CD14-positive monocyte (primary cell): ENCODE data around the gene BMP7. TPM values are rescaled to one million over a fixed set of nuclear protein-coding genes. Genes with fewer than 3 reads are reported as not detected.

Experiments used
- DNase-seq, 3 donors: peaks; one replicate each; pipeline ENCODE4 v3.0.0-alpha.2; 2011 to 2022
- H2AFZ ChIP-seq: 2 replicates; pipeline ENCODE4 v1.6.0; 2012; ENCODE audit warnings: mild to moderate bottlenecking, low read depth, low read length, inconsistent platforms; ENCODE audit not compliant: insufficient read depth, poor library complexity, severe bottlenecking
- H3K27ac ChIP-seq, 2 donors: 1 replicate in 1 of 2; 2 replicates in 1 of 2; pipeline ENCODE4 v1.5.1; 2012 to 2013; ENCODE audit warnings: low read length in 2 of 2, control low read depth in 1 of 2, inconsistent platforms in 1 of 2, low read depth in 1 of 2, mild to moderate bottlenecking in 1 of 2
- H3K27me3 ChIP-seq, 2 donors: one replicate each; pipeline versions ENCODE4 v1.6.0 to v1.6.1; 2011 to 2013; ENCODE audit warnings: low read length in 2 of 2; ENCODE audit not compliant: control insufficient read depth in 2 of 2, insufficient read depth in 2 of 2
- H3K36me3 ChIP-seq, 2 donors: replicated peaks in 1 of 2; 1 replicate in 1 of 2; 2 replicates in 1 of 2; pipeline versions ENCODE4 v1.5.1 to v1.6.1; 2012 to 2013; ENCODE audit warnings: low read length in 2 of 2, control low read depth in 1 of 2, inconsistent platforms in 1 of 2, mild to moderate bottlenecking in 1 of 2; ENCODE audit not compliant: insufficient read depth in 2 of 2, control insufficient read depth in 1 of 2
- H3K4me1 ChIP-seq, 2 donors: 1 replicate in 1 of 2; 2 replicates in 1 of 2; pipeline versions ENCODE4 v1.5.1 to v1.6.1; 2012 to 2013; ENCODE audit warnings: low read length in 2 of 2, control low read depth in 1 of 2, inconsistent platforms in 1 of 2, mild to moderate bottlenecking in 1 of 2, moderate library complexity in 1 of 2; ENCODE audit not compliant: insufficient read depth in 2 of 2, control insufficient read depth in 1 of 2
- H3K4me2 ChIP-seq: replicated peaks from 2 replicates; pipeline ENCODE3; 2012; ENCODE audit warnings: low read length, moderate library complexity, mild to moderate bottlenecking; ENCODE audit not compliant: poor library complexity, severe bottlenecking; ENCODE audit errors: extremely low read depth
- H3K4me3 ChIP-seq, 3 experiments: fragments of 200-600 bp in 1 of 3; sonication (generic) in 1 of 3; replicated peaks in 1 of 3; 1 replicate in 2 of 3; 2 replicates in 1 of 3; pipeline ENCODE4 v1.5.1; 2011 to 2013; ENCODE audit warnings: low read length in 3 of 3, mild to moderate bottlenecking in 3 of 3, control low read depth in 2 of 3, low read depth in 2 of 3, inconsistent platforms in 1 of 3, moderate library complexity in 1 of 3
- H3K79me2 ChIP-seq: 2 replicates; pipeline ENCODE4 v1.6.0; 2012; ENCODE audit warnings: mild to moderate bottlenecking, control low read depth, inconsistent platforms, low read length, moderate library complexity; ENCODE audit not compliant: insufficient read depth
- H3K9ac ChIP-seq: 2 replicates; pipeline ENCODE4 v1.6.0; 2017; ENCODE audit warnings: low read length, mild to moderate bottlenecking; ENCODE audit not compliant: insufficient read depth, poor library complexity, severe bottlenecking
- H3K9me3 ChIP-seq, 2 donors: replicated peaks in 1 of 2; 1 replicate in 1 of 2; 2 replicates in 1 of 2; pipeline versions ENCODE4 v1.5.1 to v1.6.1; 2012 to 2013; ENCODE audit warnings: low read length in 2 of 2, control low read depth in 1 of 2; ENCODE audit not compliant: control insufficient read depth in 1 of 2, insufficient read depth in 1 of 2
- H4K20me1 ChIP-seq: 2 replicates; pipeline ENCODE4 v1.6.0; 2012; ENCODE audit warnings: mild to moderate bottlenecking, low read length, control low read depth, moderate library complexity; ENCODE audit not compliant: insufficient read depth
- H3K27ac Mint-ChIP-seq, 7 donors: one replicate each; pipeline ENCODE4 v1.8.0; 2020; ENCODE audit warnings: mild to moderate bottlenecking in 7 of 7, mixed read lengths in 7 of 7, moderate library complexity in 6 of 7, inconsistent platforms in 2 of 7
- H3K27me3 Mint-ChIP-seq, 3 donors: one replicate each; pipeline ENCODE4 v1.8.0; 2021 to 2022; ENCODE audit warnings: low read depth in 3 of 3, mild to moderate bottlenecking in 3 of 3, mixed read lengths in 3 of 3, moderate library complexity in 3 of 3, inconsistent platforms in 1 of 3
- H3K36me3 Mint-ChIP-seq, 2 donors: one replicate each; pipeline ENCODE4 v1.8.0; 2020; ENCODE audit warnings: mixed read lengths in 2 of 2, inconsistent platforms in 1 of 2, mild to moderate bottlenecking in 1 of 2
- H3K4me1 Mint-ChIP-seq: one replicate; pipeline ENCODE4 v1.8.0; 2020; ENCODE audit warnings: mild to moderate bottlenecking, mixed read lengths
- H3K4me3 Mint-ChIP-seq, 2 donors: one replicate each; pipeline ENCODE4 v1.8.0; 2020; ENCODE audit warnings: mild to moderate bottlenecking in 2 of 2, mixed read lengths in 2 of 2, moderate library complexity in 1 of 2
- H3K9me3 Mint-ChIP-seq, 7 donors: one replicate each; pipeline ENCODE4 v1.8.0; 2020 to 2022; ENCODE audit warnings: mixed read lengths in 7 of 7, mild to moderate bottlenecking in 6 of 7, moderate library complexity in 6 of 7, inconsistent platforms in 2 of 7
- WGBS: methylation state at CpG from one replicate; pipeline ENCODE4 v1.1.5; 2013; ENCODE audit warnings: missing lambda C conversion rate; ENCODE audit not compliant: insufficient coverage; 5-methylcytosine and 5-hydroxymethylcytosine counted together
- intact Hi-C, 2 donors: fragments of 100-400 bp; cut with micrococcal nuclease; formaldehyde crosslinking; loops; one replicate each; pipeline versions ENCODE4 v1.15.0 to v1.15.1; 2023
- polyA plus RNA-seq, 3 donors: library from polyadenylated mRNA; depleted of rRNA in 1 of 3; unstranded in 2 of 3; stranded (reverse) in 1 of 3; fragments of 300-500 nt in 2 of 3; fragments of >200 nt in 1 of 3; fragmentation: Illumina TruSeq in 2 of 3; gene quantifications; 1 replicate in 2 of 3; 2 replicates in 1 of 3; pipeline ENCODE4 v1.2.3, GENCODE V29; 2012 to 2021
- TF ChIP-seq, protein P1 (sequence below): fragments of 200-600 bp; IDR thresholded peaks from one replicate; pipeline ENCODE4 v1.8.0; 2022; ENCODE audit warnings: antibody characterized with exemption, mild to moderate bottlenecking

The BMP7 gene
- polyA plus RNA-seq, 3 donors, result not detected

DNA sequence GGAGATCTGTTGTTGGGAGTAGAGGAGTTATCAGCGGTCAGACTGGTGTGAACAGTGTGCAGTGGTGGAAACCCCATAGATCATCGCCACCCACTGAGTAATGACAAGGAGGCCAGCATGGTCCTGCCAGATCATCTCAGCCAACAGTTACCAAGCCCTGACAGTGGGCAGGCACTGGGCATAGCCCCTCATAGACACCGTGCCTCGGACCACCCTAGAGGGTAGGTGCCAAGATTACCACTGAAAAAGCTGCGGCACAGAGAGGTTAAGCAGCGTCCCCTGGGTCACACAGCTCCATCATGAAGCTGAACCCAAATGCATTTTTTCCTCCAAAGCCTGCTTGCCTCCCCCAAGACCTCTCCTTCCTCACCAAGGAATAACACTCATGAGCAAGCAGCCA, 21.5 kb upstream of the BMP7 start:
- Mint-ChIP-seq H3K9me3 (peaks cover 0 to 5% (median 0%) of the 10 kb centered on the region in 7 donors), H3K4me1 (no peaks in the 10 kb centered on the region), H3K4me3 (peak overlapping the region in 1 of 2 donors; percentile 20), H3K36me3 (no peaks in the 10 kb centered on the region), H3K27ac (no peak overlapping the region), H3K27me3 (peaks cover 27 to 41% (median 34%) of the 10 kb centered on the region in 3 donors)
- TF ChIP-seq, protein P1, sequence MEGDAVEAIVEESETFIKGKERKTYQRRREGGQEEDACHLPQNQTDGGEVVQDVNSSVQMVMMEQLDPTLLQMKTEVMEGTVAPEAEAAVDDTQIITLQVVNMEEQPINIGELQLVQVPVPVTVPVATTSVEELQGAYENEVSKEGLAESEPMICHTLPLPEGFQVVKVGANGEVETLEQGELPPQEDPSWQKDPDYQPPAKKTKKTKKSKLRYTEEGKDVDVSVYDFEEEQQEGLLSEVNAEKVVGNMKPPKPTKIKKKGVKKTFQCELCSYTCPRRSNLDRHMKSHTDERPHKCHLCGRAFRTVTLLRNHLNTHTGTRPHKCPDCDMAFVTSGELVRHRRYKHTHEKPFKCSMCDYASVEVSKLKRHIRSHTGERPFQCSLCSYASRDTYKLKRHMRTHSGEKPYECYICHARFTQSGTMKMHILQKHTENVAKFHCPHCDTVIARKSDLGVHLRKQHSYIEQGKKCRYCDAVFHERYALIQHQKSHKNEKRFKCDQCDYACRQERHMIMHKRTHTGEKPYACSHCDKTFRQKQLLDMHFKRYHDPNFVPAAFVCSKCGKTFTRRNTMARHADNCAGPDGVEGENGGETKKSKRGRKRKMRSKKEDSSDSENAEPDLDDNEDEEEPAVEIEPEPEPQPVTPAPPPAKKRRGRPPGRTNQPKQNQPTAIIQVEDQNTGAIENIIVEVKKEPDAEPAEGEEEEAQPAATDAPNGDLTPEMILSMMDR, result no peak
- DNase-seq, result no peak
- H3K27me3 ChIP-seq, result peaks cover 0 to 30% of the 10 kb centered on the region in 2 donors
- H3K79me2 ChIP-seq, result no peaks in the 10 kb centered on the region
- intact Hi-C loops, result no loop called here
- no peak overlapping the region for H3K9ac ChIP-seq
- no peaks in the 10 kb centered on the region for H3K36me3 ChIP-seq
- no peak overlapping the region for H3K4me2 ChIP-seq
- no peaks in the 10 kb centered on the region for H3K9me3 ChIP-seq
- no peak overlapping the region for H3K27ac ChIP-seq
- H3K4me3 ChIP-seq, result no peak overlapping the region
- 89% methylated on average over 5 of the region's 6 CpGs for WGBS
- H3K4me1 ChIP-seq, result no peaks in the 10 kb centered on the region
- H2AFZ ChIP-seq, result no peak overlapping the region
- H4K20me1 ChIP-seq, result no peaks in the 10 kb centered on the region

DNA sequence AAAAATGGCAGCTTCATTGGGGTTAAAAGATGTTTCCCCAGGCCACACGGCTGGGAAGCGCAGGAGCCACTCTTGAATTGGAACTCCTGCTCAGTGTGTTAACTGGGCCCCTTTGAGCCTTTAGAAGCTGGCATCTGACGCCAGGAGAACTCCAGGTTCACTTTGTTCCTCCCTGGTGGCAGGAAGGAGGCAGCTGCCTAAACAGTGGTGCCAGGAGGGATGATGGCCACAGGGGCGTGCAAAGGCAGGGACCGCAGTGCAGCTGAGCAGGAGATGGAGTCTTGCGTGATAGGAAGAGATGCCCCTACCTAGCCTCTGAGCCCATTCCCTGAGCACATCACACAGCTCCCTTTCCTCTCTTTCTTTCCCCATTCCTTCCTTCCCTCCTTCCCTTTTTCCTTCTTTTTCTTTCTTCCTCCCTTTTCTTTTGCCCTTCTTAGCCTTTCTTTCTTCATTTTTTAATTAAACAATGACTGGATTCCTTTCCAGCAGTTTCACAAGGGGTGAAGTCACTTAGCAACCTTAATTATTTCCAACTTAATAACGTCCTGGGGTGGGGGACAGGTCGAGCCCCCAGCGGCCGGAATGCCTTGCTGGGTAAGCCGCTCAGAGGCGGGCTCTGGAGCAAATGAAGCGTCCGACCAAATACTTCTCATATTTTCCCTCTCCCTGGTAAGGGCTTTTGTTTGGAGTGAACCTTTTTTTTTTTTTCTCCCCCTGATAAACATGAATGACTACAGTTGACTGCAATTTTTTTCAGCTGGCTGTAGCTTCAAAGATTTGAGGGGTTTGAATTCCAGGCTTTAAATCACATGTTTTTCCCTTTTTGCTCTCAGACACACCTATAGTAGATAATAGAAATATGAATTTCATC, 20.8 kb upstream of the BMP7 start:
- TF ChIP-seq, protein P1, result no peak
- intact Hi-C loops, result no loop called here
- Mint-ChIP-seq H3K36me3 (no peaks in the 10 kb centered on the region), H3K4me1 (no peaks in the 10 kb centered on the region), H3K27me3 (peaks cover 31 to 43% (median 39%) of the 10 kb centered on the region in 3 donors), H3K27ac (no peak overlapping the region), H3K4me3 (peak overlapping the region in 1 of 2 donors; percentile 20), H3K9me3 (peaks cover 0 to 3% (median 0%) of the 10 kb centered on the region in 7 donors)
- no peak overlapping the region for H3K4me3 ChIP-seq
- H3K27me3 ChIP-seq, result peaks cover 0 to 34% of the 10 kb centered on the region in 2 donors
- H3K27ac ChIP-seq, result no peak overlapping the region
- no peaks in the 10 kb centered on the region for H3K4me1 ChIP-seq
- no peaks in the 10 kb centered on the region for H3K36me3 ChIP-seq
- 83% methylated on average over 5 of the region's 14 CpGs for WGBS
- H3K9ac ChIP-seq, result no peak overlapping the region
- H3K4me2 ChIP-seq, result no peak overlapping the region
- H4K20me1 ChIP-seq, result no peaks in the 10 kb centered on the region
- no peaks in the 10 kb centered on the region for H3K79me2 ChIP-seq
- no peaks in the 10 kb centered on the region for H3K9me3 ChIP-seq
- no peak overlapping the region for H2AFZ ChIP-seq
- no peak for DNase-seq
